ENCODE measurements around the gene TCP11.
A peak's percentile ranks its signal among the peaks of the same experiment; 100 is the strongest.

The TCP11 gene

DNA sequence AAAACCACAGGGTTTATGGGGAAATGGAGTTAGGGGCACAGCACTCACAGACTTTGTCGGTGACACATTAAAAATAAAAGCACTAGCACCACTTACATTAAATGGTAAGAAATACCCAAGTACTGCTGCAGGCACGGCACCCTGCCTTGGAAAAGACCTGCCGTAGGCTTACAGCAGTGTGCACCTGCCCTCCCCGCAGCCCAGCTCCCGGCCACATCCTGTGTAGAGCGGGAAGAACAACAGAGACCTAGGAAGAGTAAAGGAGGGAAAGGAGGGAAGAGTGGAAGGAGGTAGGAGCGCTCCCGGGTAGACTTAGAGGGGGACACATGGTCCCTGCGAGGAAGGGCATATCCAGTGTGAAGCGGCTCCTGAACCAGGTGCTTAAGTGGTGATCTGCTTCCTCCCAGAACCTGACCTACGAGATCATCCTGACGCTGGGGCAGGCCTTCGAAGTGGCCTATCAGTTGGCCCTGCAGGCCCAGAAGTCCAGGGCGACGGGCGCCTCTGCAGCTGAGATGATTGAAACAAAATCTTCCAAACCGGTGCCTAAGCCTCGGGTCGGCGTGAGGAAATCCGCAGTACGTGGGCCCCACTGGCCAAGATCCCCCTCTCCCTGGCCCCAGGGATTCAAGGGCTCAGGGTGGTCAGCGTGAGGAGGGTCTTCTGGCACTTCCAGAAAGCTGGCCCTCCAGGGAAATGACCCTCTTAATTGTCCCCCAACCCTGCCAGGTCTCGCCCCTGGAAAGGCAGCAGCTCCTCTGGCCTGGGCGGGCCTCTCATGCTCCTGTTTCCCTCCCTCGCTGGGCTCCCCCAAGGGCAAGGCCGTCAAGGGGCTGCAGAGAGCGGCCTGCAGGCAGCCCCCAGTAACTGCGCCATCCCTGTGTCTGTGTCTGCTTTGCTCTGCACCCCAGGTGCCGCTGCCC is 55.5 kb downstream of the TCP11 start:
- H3K9me3 ChIP-seq (ENCODE audit: low read depth, low read length): no peaks in the 10 kb centered on the region
- H3K9ac ChIP-seq (ENCODE audit: insufficient read length): no peak overlapping the region
- H3K27ac ChIP-seq: no peak overlapping the region
- TF ChIP-seq POLR2AphosphoS5 (IDR thresholded peaks at IDR 0.05; ENCODE audit: borderline replicate concordance, low read depth, low read length) (no peak), FOXP2 (optimal IDR thresholded peaks at IDR 0.05; ENCODE audit: control extremely low read depth, extremely low read length, insufficient read depth) (no peak), EZH2 (IDR thresholded peaks at IDR 0.05) (no peak)
- no peaks in the 10 kb centered on the region; the same call in 1 of the 2 replicates for H3K36me3 ChIP-seq (ENCODE audit: insufficient read depth, low read length)
- no peak overlapping the region for H3K4me3 ChIP-seq
- no peak for DNase-seq (ENCODE audit: low read depth, low spot score)

DNA sequence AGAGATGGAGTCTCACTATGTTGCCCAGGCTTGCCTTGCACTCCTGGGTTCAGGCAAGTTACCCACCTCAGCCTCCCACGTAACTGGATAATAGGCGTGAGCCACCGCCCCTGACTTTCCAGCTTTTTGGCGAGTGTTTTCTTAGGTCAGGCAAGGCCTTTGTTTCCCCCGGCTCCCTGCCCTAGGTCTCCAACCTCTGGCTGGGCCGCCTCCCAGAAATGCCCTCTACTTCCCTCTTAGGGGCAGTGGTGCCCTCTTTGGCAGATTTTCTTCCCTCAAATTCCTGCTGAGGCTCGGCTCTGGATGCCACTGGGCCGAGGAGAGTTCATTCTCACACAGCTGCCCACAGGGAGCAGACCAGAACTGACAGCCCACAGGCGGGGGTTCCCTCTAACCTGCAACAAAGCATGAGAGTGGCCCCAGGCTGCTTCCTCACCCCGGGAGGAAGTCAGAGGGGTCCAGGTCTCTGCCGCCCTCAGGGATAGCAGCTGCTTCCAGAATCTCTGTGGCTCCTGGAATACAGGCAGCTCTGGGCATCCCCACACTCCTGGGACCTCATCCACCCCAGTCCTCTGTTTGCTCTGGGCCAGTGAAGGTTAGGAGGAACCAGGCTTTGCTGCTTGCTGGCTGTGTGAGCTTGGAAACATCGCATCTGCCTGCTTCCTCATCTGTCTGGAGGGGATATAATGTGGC is 56.5 kb downstream of the TCP11 start:
- H3K9me3 ChIP-seq (ENCODE audit: low read depth, low read length): no peaks in the 10 kb centered on the region
- DNase-seq (ENCODE audit: low read depth, low spot score): no peak
- no peak overlapping the region for H3K9ac ChIP-seq (ENCODE audit: insufficient read length)
- TF ChIP-seq FOXP2 (optimal IDR thresholded peaks at IDR 0.05; ENCODE audit: control extremely low read depth, extremely low read length, insufficient read depth) (no peak), EZH2 (IDR thresholded peaks at IDR 0.05) (no peak), POLR2AphosphoS5 (IDR thresholded peaks at IDR 0.05; ENCODE audit: borderline replicate concordance, low read depth, low read length) (no peak)
- no peaks in the 10 kb centered on the region; the same call in 1 of the 2 replicates for H3K36me3 ChIP-seq (ENCODE audit: insufficient read depth, low read length)
- H3K4me3 ChIP-seq: no peak overlapping the region
- no peak overlapping the region for H3K27ac ChIP-seq

DNA sequence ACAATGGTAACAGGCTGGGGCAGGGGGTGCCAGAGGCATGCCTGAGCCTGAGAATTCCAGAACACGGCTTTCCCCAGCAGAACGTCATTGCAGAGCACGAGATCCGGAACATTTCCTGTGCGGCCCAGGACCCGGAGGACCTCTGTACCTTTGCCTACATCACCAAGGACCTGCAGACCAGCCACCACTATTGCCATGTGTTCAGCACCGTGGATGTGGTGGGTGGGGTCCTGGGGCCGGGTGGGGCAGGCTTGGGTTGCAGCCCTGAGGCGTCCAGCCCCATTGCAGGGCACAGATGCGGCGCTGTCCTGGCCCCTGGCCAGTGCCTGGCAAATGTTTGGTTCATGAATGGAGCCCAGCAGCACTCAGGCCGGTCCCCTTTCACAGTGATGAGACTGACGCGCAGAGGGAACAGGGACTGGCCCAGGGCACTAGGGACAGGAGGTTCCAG is 57.1 kb downstream of the TCP11 start:
- TF ChIP-seq EZH2 (IDR thresholded peaks at IDR 0.05) (no peak), POLR2AphosphoS5 (IDR thresholded peaks at IDR 0.05; ENCODE audit: borderline replicate concordance, low read depth, low read length) (no peak), FOXP2 (optimal IDR thresholded peaks at IDR 0.05; ENCODE audit: control extremely low read depth, extremely low read length, insufficient read depth) (no peak)
- DNase-seq (ENCODE audit: low read depth, low spot score): no peak
- H3K27ac ChIP-seq: no peak overlapping the region
- no peak overlapping the region for H3K4me3 ChIP-seq
- no peaks in the 10 kb centered on the region; the same call in 1 of the 2 replicates for H3K36me3 ChIP-seq (ENCODE audit: insufficient read depth, low read length)
- H3K9ac ChIP-seq (ENCODE audit: insufficient read length): no peak overlapping the region
- no peaks in the 10 kb centered on the region for H3K9me3 ChIP-seq (ENCODE audit: low read depth, low read length)

- no peaks in the 10 kb centered on the region for H3K9me3 ChIP-seq (ENCODE audit: low read depth, low read length)
- no peak for DNase-seq (ENCODE audit: low read depth, low spot score)
- no peak overlapping the region for H3K27ac ChIP-seq
- TF ChIP-seq FOXP2 (optimal IDR thresholded peaks at IDR 0.05; ENCODE audit: control extremely low read depth, extremely low read length, insufficient read depth) (no peak), EZH2 (IDR thresholded peaks at IDR 0.05) (no peak), POLR2AphosphoS5 (IDR thresholded peaks at IDR 0.05; ENCODE audit: borderline replicate concordance, low read depth, low read length) (no peak)
- no peak overlapping the region for H3K9ac ChIP-seq (ENCODE audit: insufficient read length)
- H3K4me3 ChIP-seq: no peak overlapping the region
- no peaks in the 10 kb centered on the region; the same call in 1 of the 2 replicates for H3K36me3 ChIP-seq (ENCODE audit: insufficient read depth, low read length)
Measured at GRCh38 chr6:35083507-35083906, 57.6 kb downstream of the TCP11 start.

GRCh38 chr6:35082733-35083403 is 58.3 kb downstream of the TCP11 start:
- no peaks in the 10 kb centered on the region for H3K9me3 ChIP-seq (ENCODE audit: low read depth, low read length)
- H3K27ac ChIP-seq: no peak overlapping the region
- no peak overlapping the region for H3K4me3 ChIP-seq
- no peaks in the 10 kb centered on the region; the same call in 1 of the 2 replicates for H3K36me3 ChIP-seq (ENCODE audit: insufficient read depth, low read length)
- TF ChIP-seq FOXP2 (optimal IDR thresholded peaks at IDR 0.05; ENCODE audit: control extremely low read depth, extremely low read length, insufficient read depth) (no peak), EZH2 (IDR thresholded peaks at IDR 0.05) (no peak), POLR2AphosphoS5 (IDR thresholded peaks at IDR 0.05; ENCODE audit: borderline replicate concordance, low read depth, low read length) (no peak)
- DNase-seq (ENCODE audit: low read depth, low spot score): no peak
- H3K9ac ChIP-seq (ENCODE audit: insufficient read length): no peak overlapping the region

- no peak overlapping the region for H3K9ac ChIP-seq (ENCODE audit: insufficient read length)
- TF ChIP-seq FOXP2 (optimal IDR thresholded peaks at IDR 0.05; ENCODE audit: control extremely low read depth, extremely low read length, insufficient read depth): no peak
- TF ChIP-seq POLR2AphosphoS5 (IDR thresholded peaks at IDR 0.05; ENCODE audit: borderline replicate concordance, low read depth, low read length): no peak
- TF ChIP-seq EZH2 (IDR thresholded peaks at IDR 0.05): no peak
- no peak for DNase-seq (ENCODE audit: low read depth, low spot score)
- H3K9me3 ChIP-seq (ENCODE audit: low read depth, low read length): no peaks in the 10 kb centered on the region
- no peak overlapping the region; the same call in 1 of the 2 replicates for H3K27ac ChIP-seq
- no peaks in the 10 kb centered on the region; the same call in 1 of the 2 replicates for H3K36me3 ChIP-seq (ENCODE audit: insufficient read depth, low read length)
- H3K4me3 ChIP-seq: no peak overlapping the region
Measured at GRCh38 chr6:35082046-35082732, 59.0 kb downstream of the TCP11 start.

DNA sequence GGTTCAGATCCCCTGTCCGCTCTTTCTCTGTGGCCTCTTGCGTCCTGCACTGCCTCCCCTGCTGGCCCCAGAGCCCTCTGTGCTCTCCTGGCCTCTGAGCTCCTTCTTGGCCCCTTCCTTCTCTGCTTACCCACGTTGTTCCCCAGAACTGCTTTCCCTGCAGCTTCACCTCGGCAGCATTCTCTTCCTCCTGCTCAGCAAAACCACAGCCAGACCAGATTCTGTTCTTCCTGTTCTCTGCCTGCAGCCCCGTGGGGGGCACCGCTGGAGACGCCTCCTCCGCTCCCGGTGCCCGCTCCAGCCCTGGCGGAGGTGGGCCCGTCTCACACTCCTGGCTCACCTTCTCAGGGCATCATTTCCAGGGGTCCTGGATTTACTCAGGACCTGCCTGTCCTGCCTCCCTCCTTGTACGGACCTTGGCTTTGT is 59.7 kb downstream of the TCP11 start:
- H3K27ac ChIP-seq: peak overlapping the region; percentile 64; the same call in 1 of the 2 replicates
- H3K9ac ChIP-seq (ENCODE audit: insufficient read length): no peak overlapping the region
- no peak for DNase-seq (ENCODE audit: low read depth, low spot score)
- H3K36me3 ChIP-seq (ENCODE audit: insufficient read depth, low read length): no peaks in the 10 kb centered on the region; the same call in 1 of the 2 replicates
- TF ChIP-seq EZH2 (IDR thresholded peaks at IDR 0.05) (no peak), POLR2AphosphoS5 (IDR thresholded peaks at IDR 0.05; ENCODE audit: borderline replicate concordance, low read depth, low read length) (no peak), FOXP2 (optimal IDR thresholded peaks at IDR 0.05; ENCODE audit: control extremely low read depth, extremely low read length, insufficient read depth) (no peak)
- H3K4me3 ChIP-seq: no peak overlapping the region; the same call in 1 of the 2 replicates
- H3K9me3 ChIP-seq (ENCODE audit: low read depth, low read length): no peaks in the 10 kb centered on the region
